Measurements from ENCODE around the gene GSDME.

The GSDME gene

GRCh38 chr7:24754906-24755506, 2.3 kb downstream of the GSDME start:
- Histone ChIP-seq H3K27me3 (ENCODE audit: insufficient read depth, low read length) (no peaks in the 10 kb centered on the region), H3K9ac (ENCODE audit: low read length) (no peak overlapping the region), H3K36me3 (ENCODE audit: control insufficient read depth in 1 of 2, insufficient read depth in 2 of 2, low read length in 2 of 2) (no peaks in the 10 kb centered on the region), H3K18ac (ENCODE audit: low read length) (no peak overlapping the region), H3K4me1 (ENCODE audit: control insufficient read depth in 1 of 2, insufficient read depth in 2 of 2, low read length in 2 of 2) (peaks cover 16 to 22% of the 10 kb centered on the region in 2 experiments), H3K4ac (ENCODE audit: low read depth, low read length) (no peak overlapping the region), H3K23ac (ENCODE audit: low read length) (no peak overlapping the region), H3K4me2 (ENCODE audit: low read length) (no peak overlapping the region), H3K79me1 (ENCODE audit: low read length) (peaks cover 14% of the 10 kb centered on the region), H4K8ac (ENCODE audit: low read depth, low read length) (no peak overlapping the region), H3K79me2 (ENCODE audit: control insufficient read depth, insufficient read depth, low read length, poor library complexity) (peaks cover 9% of the 10 kb centered on the region), H2AFZ (ENCODE audit: insufficient read depth, low read length, poor library complexity) (no peak overlapping the region), H2BK12ac (ENCODE audit: low read length) (no peak overlapping the region), H3K27ac (ENCODE audit: low read depth, low read length) (no peak overlapping the region), H4K91ac (ENCODE audit: low read depth, low read length) (no peak overlapping the region), H3K9me3 (ENCODE audit: insufficient read depth, low read depth, low read length) (no peaks in the 10 kb centered on the region), H2BK5ac (ENCODE audit: low read depth, low read length, poor library complexity) (no peak overlapping the region), H2BK120ac (ENCODE audit: insufficient read depth, low read length, poor library complexity) (no peak overlapping the region), H3K14ac (ENCODE audit: low read length) (no peak overlapping the region), H2AK5ac (ENCODE audit: low read length) (no peak overlapping the region), H4K12ac (ENCODE audit: low read depth, low read length) (no peak overlapping the region), H3K4me3 (ENCODE audit: low read depth, low read length) (no peak overlapping the region)
- no peak for DNase-seq
- no CpG with 5 or more reads among the region's 3 CpGs for WGBS (ENCODE audit: extremely low coverage, insufficient coverage, insufficient read length)

- peak overlapping the region; percentile 15 for H2BK12ac ChIP-seq (ENCODE audit: low read length)
- WGBS (ENCODE audit: extremely low coverage, insufficient coverage, insufficient read length): no CpG with 5 or more reads among the region's 3 CpGs
- no peak overlapping the region for H3K23ac ChIP-seq (ENCODE audit: low read length)
- no peaks in the 10 kb centered on the region for H3K27me3 ChIP-seq (ENCODE audit: insufficient read depth, low read length)
- no peak overlapping the region for H3K4me3 ChIP-seq (ENCODE audit: low read depth, low read length)
- H3K9me3 ChIP-seq (ENCODE audit: insufficient read depth, low read depth, low read length): no peaks in the 10 kb centered on the region
- no peak overlapping the region for H3K9ac ChIP-seq (ENCODE audit: low read length)
- H4K91ac ChIP-seq (ENCODE audit: low read depth, low read length): peak overlapping the region; percentile 71
- no peak overlapping the region for H3K4ac ChIP-seq (ENCODE audit: low read depth, low read length)
- H2BK5ac ChIP-seq (ENCODE audit: low read depth, low read length, poor library complexity): peak overlapping the region; percentile 64
- H3K36me3 ChIP-seq (ENCODE audit: control insufficient read depth in 1 of 2, insufficient read depth in 2 of 2, low read length in 2 of 2): peaks cover 0 to 2% of the 10 kb centered on the region in 2 experiments
- H3K27ac ChIP-seq (ENCODE audit: low read depth, low read length): peak overlapping the region; percentile 44
- H2AK5ac ChIP-seq (ENCODE audit: low read length): peak overlapping the region; percentile 75
- no peak overlapping the region for H4K8ac ChIP-seq (ENCODE audit: low read depth, low read length)
- DNase-seq: peak; percentile 77 to 83
- H2AFZ ChIP-seq (ENCODE audit: insufficient read depth, low read length, poor library complexity): no peak overlapping the region
- peaks cover 15 to 16% of the 10 kb centered on the region in 2 experiments for H3K4me1 ChIP-seq (ENCODE audit: control insufficient read depth in 1 of 2, insufficient read depth in 2 of 2, low read length in 2 of 2)
- H3K4me2 ChIP-seq (ENCODE audit: low read length): peak overlapping the region; percentile 4
- peak overlapping the region; percentile 69 for H2BK120ac ChIP-seq (ENCODE audit: insufficient read depth, low read length, poor library complexity)
- peaks cover 9% of the 10 kb centered on the region for H3K79me1 ChIP-seq (ENCODE audit: low read length)
- H3K18ac ChIP-seq (ENCODE audit: low read length): peak overlapping the region; percentile 55
- H4K12ac ChIP-seq (ENCODE audit: low read depth, low read length): no peak overlapping the region
- peak overlapping the region; percentile 64 for H3K14ac ChIP-seq (ENCODE audit: low read length)
- peaks cover 4% of the 10 kb centered on the region for H3K79me2 ChIP-seq (ENCODE audit: control insufficient read depth, insufficient read depth, low read length, poor library complexity)
Measured at GRCh38 chr7:24752073-24752800, 5.0 kb downstream of the GSDME start.

DNA sequence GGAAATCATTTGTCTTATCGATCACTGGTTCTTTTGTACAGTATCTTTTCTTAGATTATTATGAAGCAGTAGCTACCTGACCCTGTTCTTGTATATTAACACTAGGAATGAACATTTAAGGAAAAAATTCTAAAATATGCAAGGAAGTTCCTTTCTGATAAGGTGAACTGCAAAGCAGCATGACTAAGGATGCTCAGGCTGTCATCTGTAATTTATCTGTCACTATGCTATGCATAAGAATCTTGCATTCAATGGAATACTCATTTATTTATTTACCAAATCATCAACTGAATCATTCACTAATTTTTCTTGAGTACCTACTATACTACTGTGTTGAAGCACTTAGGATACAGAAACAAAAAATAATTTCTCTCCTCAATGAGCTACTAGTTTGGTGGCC, 5.8 kb downstream of the GSDME start:
- Histone ChIP-seq H3K18ac (ENCODE audit: low read length) (no peak overlapping the region), H3K27ac (ENCODE audit: low read depth, low read length) (peak overlapping the region; percentile 44), H3K4me3 (ENCODE audit: low read depth, low read length) (no peak overlapping the region), H2BK12ac (ENCODE audit: low read length) (no peak overlapping the region), H3K4me1 (ENCODE audit: control insufficient read depth in 1 of 2, insufficient read depth in 2 of 2, low read length in 2 of 2) (peaks cover 13 to 15% of the 10 kb centered on the region in 2 experiments), H2AFZ (ENCODE audit: insufficient read depth, low read length, poor library complexity) (no peak overlapping the region), H3K14ac (ENCODE audit: low read length) (no peak overlapping the region), H3K4me2 (ENCODE audit: low read length) (no peak overlapping the region), H3K9ac (ENCODE audit: low read length) (no peak overlapping the region), H2BK5ac (ENCODE audit: low read depth, low read length, poor library complexity) (no peak overlapping the region), H3K36me3 (ENCODE audit: control insufficient read depth in 1 of 2, insufficient read depth in 2 of 2, low read length in 2 of 2) (peaks cover 3 to 4% of the 10 kb centered on the region in 2 experiments), H4K12ac (ENCODE audit: low read depth, low read length) (no peak overlapping the region), H2AK5ac (ENCODE audit: low read length) (no peak overlapping the region), H3K79me2 (ENCODE audit: control insufficient read depth, insufficient read depth, low read length, poor library complexity) (no peaks in the 10 kb centered on the region), H2BK120ac (ENCODE audit: insufficient read depth, low read length, poor library complexity) (no peak overlapping the region), H3K27me3 (ENCODE audit: insufficient read depth, low read length) (no peaks in the 10 kb centered on the region), H3K23ac (ENCODE audit: low read length) (no peak overlapping the region), H3K4ac (ENCODE audit: low read depth, low read length) (no peak overlapping the region), H3K9me3 (ENCODE audit: insufficient read depth, low read depth, low read length) (no peaks in the 10 kb centered on the region), H4K8ac (ENCODE audit: low read depth, low read length) (no peak overlapping the region), H4K91ac (ENCODE audit: low read depth, low read length) (no peak overlapping the region), H3K79me1 (ENCODE audit: low read length) (peaks cover 3% of the 10 kb centered on the region)
- peak in 1 of 2 donors; percentile 45 for DNase-seq
- WGBS (ENCODE audit: extremely low coverage, insufficient coverage, insufficient read length): no CpG with 5 or more reads among the region's 1 CpG

GRCh38 chr7:24750441-24751055, 6.7 kb downstream of the GSDME start:
- Histone ChIP-seq H3K4me2 (ENCODE audit: low read length) (no peak overlapping the region), H3K27me3 (ENCODE audit: insufficient read depth, low read length) (no peaks in the 10 kb centered on the region), H2BK120ac (ENCODE audit: insufficient read depth, low read length, poor library complexity) (no peak overlapping the region), H3K9ac (ENCODE audit: low read length) (no peak overlapping the region), H3K4me3 (ENCODE audit: low read depth, low read length) (no peak overlapping the region), H4K8ac (ENCODE audit: low read depth, low read length) (no peak overlapping the region), H3K4ac (ENCODE audit: low read depth, low read length) (no peak overlapping the region), H3K4me1 (ENCODE audit: control insufficient read depth in 1 of 2, insufficient read depth in 2 of 2, low read length in 2 of 2) (peaks cover 7 to 11% of the 10 kb centered on the region in 2 experiments), H2AFZ (ENCODE audit: insufficient read depth, low read length, poor library complexity) (no peak overlapping the region), H3K23ac (ENCODE audit: low read length) (no peak overlapping the region), H3K18ac (ENCODE audit: low read length) (no peak overlapping the region), H2BK5ac (ENCODE audit: low read depth, low read length, poor library complexity) (no peak overlapping the region), H4K12ac (ENCODE audit: low read depth, low read length) (no peak overlapping the region), H3K27ac (ENCODE audit: low read depth, low read length) (no peak overlapping the region), H4K91ac (ENCODE audit: low read depth, low read length) (peak overlapping the region; percentile 21), H2AK5ac (ENCODE audit: low read length) (no peak overlapping the region), H2BK12ac (ENCODE audit: low read length) (no peak overlapping the region), H3K79me2 (ENCODE audit: control insufficient read depth, insufficient read depth, low read length, poor library complexity) (no peaks in the 10 kb centered on the region), H3K36me3 (ENCODE audit: control insufficient read depth in 1 of 2, insufficient read depth in 2 of 2, low read length in 2 of 2) (peaks cover 3 to 4% of the 10 kb centered on the region in 2 experiments), H3K79me1 (ENCODE audit: low read length) (peaks cover 2% of the 10 kb centered on the region), H3K9me3 (ENCODE audit: insufficient read depth, low read depth, low read length) (no peaks in the 10 kb centered on the region), H3K14ac (ENCODE audit: low read length) (no peak overlapping the region)
- WGBS (ENCODE audit: extremely low coverage, insufficient coverage, insufficient read length): no CpG with 5 or more reads among the region's 3 CpGs
- DNase-seq: peak; percentile 37 to 64

Data from trophoblast cell (in vitro differentiated cells and primary cell).